ENCODE measurements around the gene C7orf25. TPM values are rescaled to one million over a fixed set of nuclear protein-coding genes. Genes with fewer than 3 reads are reported as not detected.

C7orf25 gene
- total RNA-seq, 1 donor from 2014 or later: 14.4 TPM

- no peak for DNase-seq (ENCODE audit: low read depth)
- TF ChIP-seq, protein P1, sequence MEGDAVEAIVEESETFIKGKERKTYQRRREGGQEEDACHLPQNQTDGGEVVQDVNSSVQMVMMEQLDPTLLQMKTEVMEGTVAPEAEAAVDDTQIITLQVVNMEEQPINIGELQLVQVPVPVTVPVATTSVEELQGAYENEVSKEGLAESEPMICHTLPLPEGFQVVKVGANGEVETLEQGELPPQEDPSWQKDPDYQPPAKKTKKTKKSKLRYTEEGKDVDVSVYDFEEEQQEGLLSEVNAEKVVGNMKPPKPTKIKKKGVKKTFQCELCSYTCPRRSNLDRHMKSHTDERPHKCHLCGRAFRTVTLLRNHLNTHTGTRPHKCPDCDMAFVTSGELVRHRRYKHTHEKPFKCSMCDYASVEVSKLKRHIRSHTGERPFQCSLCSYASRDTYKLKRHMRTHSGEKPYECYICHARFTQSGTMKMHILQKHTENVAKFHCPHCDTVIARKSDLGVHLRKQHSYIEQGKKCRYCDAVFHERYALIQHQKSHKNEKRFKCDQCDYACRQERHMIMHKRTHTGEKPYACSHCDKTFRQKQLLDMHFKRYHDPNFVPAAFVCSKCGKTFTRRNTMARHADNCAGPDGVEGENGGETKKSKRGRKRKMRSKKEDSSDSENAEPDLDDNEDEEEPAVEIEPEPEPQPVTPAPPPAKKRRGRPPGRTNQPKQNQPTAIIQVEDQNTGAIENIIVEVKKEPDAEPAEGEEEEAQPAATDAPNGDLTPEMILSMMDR (IDR thresholded peaks at IDR 0.05; ENCODE audit: insufficient read depth, low read length, poor library complexity, severe bottlenecking): no peak
- Histone ChIP-seq H3K4me3 (ENCODE audit: low read depth, low read length) (no peak overlapping the region), H3K27me3 (ENCODE audit: control insufficient read depth, insufficient read depth, low read length) (no peaks in the 10 kb centered on the region), H3K36me3 (ENCODE audit: control insufficient read depth, insufficient read depth, low read length) (no peaks in the 10 kb centered on the region)
Observed at GRCh38 chr7:42869131-42870020, 42.5 kb downstream of the C7orf25 start.

DNA sequence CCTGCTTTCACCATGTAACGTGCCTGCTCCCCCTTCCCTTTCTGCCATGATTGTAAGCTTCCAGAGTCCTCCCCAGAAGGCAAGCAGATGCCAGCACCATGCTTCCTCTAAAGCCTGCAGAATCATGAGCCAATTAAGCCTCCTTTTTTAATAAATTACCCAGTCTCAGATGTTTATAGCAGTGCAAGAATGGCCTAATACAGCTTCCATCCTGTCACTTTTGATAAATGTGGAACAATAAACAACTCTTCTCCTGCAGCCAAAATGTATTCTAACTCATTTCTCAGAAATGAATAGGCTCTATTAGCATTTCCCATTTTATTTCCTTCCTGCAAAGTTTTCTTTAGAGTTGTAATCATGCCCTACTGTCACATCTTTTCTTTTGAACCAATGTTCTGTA, 43.4 kb downstream of the C7orf25 start:
- Histone ChIP-seq H3K36me3 (ENCODE audit: control insufficient read depth, insufficient read depth, low read length) (no peaks in the 10 kb centered on the region), H3K27me3 (ENCODE audit: control insufficient read depth, insufficient read depth, low read length) (no peaks in the 10 kb centered on the region), H3K4me3 (ENCODE audit: low read depth, low read length) (no peak overlapping the region)
- TF ChIP-seq, protein P1 (IDR thresholded peaks at IDR 0.05; ENCODE audit: insufficient read depth, low read length, poor library complexity, severe bottlenecking): no peak
- no peak for DNase-seq (ENCODE audit: low read depth)

Other genes starting within 250 kb of the C7orf25 start
- 71.2 and 91.8 TPM in 2 replicates for gene PSMA2, start 20.1 kb upstream of the C7orf25 start, total RNA-seq
- 95.4 and 97.9 TPM in 2 replicates for gene MRPL32, start 20.3 kb upstream of the C7orf25 start, total RNA-seq
- 0.46 and 0.82 TPM in 2 replicates for gene HECW1, start 200.6 kb upstream of the C7orf25 start, total RNA-seq